ENCODE data around the gene DNAH1. TPM values are rescaled to one million over a fixed set of nuclear protein-coding genes. Genes with fewer than 3 reads are reported as not detected.
A peak's percentile ranks its signal among the peaks of the same experiment; 100 is the strongest.

The DNAH1 gene
- total RNA-seq, 3 donors from 2014 or later: 7.5 to 11.5 (median 10.8) TPM

DNA sequence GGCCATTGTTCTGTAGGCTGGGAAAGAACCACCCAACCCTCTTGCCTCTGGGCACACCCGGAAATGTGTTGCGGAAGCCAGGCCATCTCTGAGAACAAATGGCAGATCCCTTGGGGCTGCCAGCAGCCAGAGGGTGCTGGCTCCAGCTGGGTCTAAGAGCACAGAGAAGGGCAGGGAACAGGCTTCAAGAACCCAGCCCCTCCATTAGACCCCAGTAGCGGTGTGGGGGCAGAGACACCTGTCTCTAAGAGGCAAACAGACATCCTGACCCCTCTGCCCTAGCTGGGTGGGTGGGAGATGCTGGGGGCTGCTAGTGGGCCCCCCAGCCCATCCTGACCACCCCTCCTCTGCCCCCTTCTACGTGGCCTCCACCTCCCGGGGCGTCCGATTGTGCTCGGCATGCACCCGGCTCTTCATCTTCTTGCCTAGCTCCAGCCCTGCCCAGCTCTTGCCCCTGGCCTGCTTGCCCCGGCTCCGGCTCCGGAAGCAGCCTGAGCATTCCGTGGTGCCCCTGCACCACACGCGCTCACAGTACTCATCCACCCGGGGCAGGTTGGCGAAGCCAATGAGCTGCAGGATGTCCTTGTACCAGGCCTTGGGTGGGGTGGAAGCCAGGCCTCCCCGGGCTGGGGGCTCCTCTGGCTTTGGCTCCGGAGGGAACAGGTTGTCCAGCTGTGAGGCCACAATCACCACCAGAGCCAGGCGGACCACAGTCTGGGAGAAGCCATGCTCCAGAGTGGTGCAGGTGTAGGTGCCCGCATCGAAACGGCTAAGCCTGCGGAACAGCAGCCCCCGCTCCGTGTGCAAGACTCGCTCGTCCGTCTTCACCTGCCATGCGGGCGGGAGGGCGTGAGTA is 119.4 kb downstream of the DNAH1 start:
- Histone ChIP-seq H3K4me1 (peaks cover 9 to 22% of the 10 kb centered on the region in 2 donors), H3K36me3 (no peaks in the 10 kb centered on the region), H3K27me3 (no peaks in the 10 kb centered on the region), H3K27ac (peak overlapping the region; percentile 48 to 85), H3K4me3 (no peak overlapping the region), H3K9me3 (no peaks in the 10 kb centered on the region)
- TF ChIP-seq POLR2A (IDR thresholded peaks at IDR 0.05) (no peak), POLR2AphosphoS5 (IDR thresholded peaks at IDR 0.05) (peak in 1 of 3 donors; percentile 29)
- TF ChIP-seq, protein P1, sequence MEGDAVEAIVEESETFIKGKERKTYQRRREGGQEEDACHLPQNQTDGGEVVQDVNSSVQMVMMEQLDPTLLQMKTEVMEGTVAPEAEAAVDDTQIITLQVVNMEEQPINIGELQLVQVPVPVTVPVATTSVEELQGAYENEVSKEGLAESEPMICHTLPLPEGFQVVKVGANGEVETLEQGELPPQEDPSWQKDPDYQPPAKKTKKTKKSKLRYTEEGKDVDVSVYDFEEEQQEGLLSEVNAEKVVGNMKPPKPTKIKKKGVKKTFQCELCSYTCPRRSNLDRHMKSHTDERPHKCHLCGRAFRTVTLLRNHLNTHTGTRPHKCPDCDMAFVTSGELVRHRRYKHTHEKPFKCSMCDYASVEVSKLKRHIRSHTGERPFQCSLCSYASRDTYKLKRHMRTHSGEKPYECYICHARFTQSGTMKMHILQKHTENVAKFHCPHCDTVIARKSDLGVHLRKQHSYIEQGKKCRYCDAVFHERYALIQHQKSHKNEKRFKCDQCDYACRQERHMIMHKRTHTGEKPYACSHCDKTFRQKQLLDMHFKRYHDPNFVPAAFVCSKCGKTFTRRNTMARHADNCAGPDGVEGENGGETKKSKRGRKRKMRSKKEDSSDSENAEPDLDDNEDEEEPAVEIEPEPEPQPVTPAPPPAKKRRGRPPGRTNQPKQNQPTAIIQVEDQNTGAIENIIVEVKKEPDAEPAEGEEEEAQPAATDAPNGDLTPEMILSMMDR (IDR thresholded peaks at IDR 0.05): no peak
- intact Hi-C loops (cut with DNase I; ENCODE audit: low total_unique reads): no loop called here
- peak in 1 of 2 donors; percentile 48 for DNase-seq (ENCODE audit: low spot score in 2 of 2)

GRCh38 chr3:52436500-52437149 is 120.5 kb downstream of the DNAH1 start:
- no peak overlapping the region for H3K4me3 ChIP-seq
- peak overlapping the region; percentile 48 to 85 for H3K27ac ChIP-seq
- H3K27me3 ChIP-seq: no peaks in the 10 kb centered on the region
- H3K36me3 ChIP-seq: no peaks in the 10 kb centered on the region
- TF ChIP-seq, protein P1 (IDR thresholded peaks at IDR 0.05): no peak
- no peak for TF ChIP-seq POLR2A (IDR thresholded peaks at IDR 0.05)
- TF ChIP-seq POLR2AphosphoS5 (IDR thresholded peaks at IDR 0.05): no peak
- DNase-seq (ENCODE audit: low spot score in 2 of 2): peak in 1 of 2 donors; percentile 45
- intact Hi-C loops (cut with DNase I; ENCODE audit: low total_unique reads): no loop called here
- peaks cover 9 to 22% of the 10 kb centered on the region in 2 donors for H3K4me1 ChIP-seq
- no peaks in the 10 kb centered on the region for H3K9me3 ChIP-seq

DNA sequence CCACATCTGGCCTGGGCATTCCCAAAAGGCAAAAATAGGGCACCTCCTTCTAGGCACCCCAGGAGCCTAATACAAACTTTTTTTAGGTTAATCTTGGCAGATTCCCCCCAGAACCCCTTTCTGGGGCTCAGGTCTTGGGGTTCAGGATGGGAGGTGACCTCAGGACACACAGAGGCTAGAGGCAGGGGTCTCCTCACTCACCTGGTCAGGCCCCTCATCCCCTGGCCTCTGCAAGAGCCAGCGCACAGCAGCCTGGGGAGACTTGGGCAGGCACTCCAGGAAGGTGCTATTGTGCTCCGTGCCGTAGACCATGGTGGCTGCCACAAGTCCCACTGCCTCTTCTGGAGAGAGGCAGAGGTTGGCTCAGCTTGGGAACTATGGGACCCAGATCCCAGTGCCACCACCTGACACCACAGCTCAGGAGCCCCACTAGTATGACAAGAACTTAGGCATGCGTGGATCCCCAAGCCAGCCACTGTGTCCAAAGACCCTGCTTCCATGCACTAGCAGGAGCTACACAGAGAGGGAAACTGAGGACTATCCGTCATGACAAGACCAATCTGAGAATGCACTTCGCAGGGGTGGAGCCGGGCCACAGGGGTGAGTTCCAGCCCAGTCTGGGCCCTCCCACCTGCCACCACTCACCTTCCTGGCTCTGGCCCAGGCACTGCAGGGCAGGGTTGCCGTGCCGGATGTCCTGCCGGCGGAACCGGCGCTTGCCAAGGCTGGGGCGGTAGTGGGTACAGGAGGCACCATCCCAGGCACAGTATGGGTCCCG is 121.4 kb downstream of the DNAH1 start:
- Histone ChIP-seq H3K4me3 (peak overlapping the region in 1 of 3 donors; percentile 44), H3K4me1 (peaks cover 9 to 15% of the 10 kb centered on the region in 2 donors), H3K27ac (peak overlapping the region; percentile 38 to 85), H3K36me3 (no peaks in the 10 kb centered on the region), H3K9me3 (no peaks in the 10 kb centered on the region), H3K27me3 (no peaks in the 10 kb centered on the region)
- peak; percentile 70 to 81 for DNase-seq (ENCODE audit: low spot score in 2 of 2)
- TF ChIP-seq POLR2A (IDR thresholded peaks at IDR 0.05) (no peak), POLR2AphosphoS5 (IDR thresholded peaks at IDR 0.05) (no peak)
- TF ChIP-seq, protein P1 (IDR thresholded peaks at IDR 0.05): no peak
- intact Hi-C loops (cut with DNase I; ENCODE audit: low total_unique reads): no loop called here

- peak overlapping the region; percentile 38 to 85 for H3K27ac ChIP-seq
Observed at GRCh38 chr3:52438104-52438376, 121.9 kb downstream of the DNAH1 start.

More at GRCh38 chr3:52438104-52438376, 121.9 kb downstream of the DNAH1 start:
- no peaks in the 10 kb centered on the region for H3K27me3 ChIP-seq
- intact Hi-C loops (cut with DNase I; ENCODE audit: low total_unique reads): no loop called here
- no peaks in the 10 kb centered on the region for H3K36me3 ChIP-seq
- H3K4me3 ChIP-seq: peak overlapping the region in 1 of 3 donors; percentile 44
- no peak for DNase-seq (ENCODE audit: low spot score in 2 of 2)
- H3K9me3 ChIP-seq: no peaks in the 10 kb centered on the region
- H3K4me1 ChIP-seq: peaks cover 9 to 10% of the 10 kb centered on the region in 2 donors
- no peak for TF ChIP-seq POLR2A (IDR thresholded peaks at IDR 0.05)
- TF ChIP-seq, protein P1 (IDR thresholded peaks at IDR 0.05): no peak
- TF ChIP-seq POLR2AphosphoS5 (IDR thresholded peaks at IDR 0.05): no peak
